HCT116 (cell line): ENCODE results near the gene PRKG1. TPM values are rescaled to one million over a fixed set of nuclear protein-coding genes. Genes with fewer than 3 reads are reported as not detected.

Source experiments
- ATAC-seq: fragments of 200-7000 bp; cut with Tn5 transposase; 2 replicates; pipeline ENCODE4 v1.9.1; 2020; ENCODE audit warnings: mild to moderate bottlenecking, moderate library complexity
- BruUV-seq: library from RNA; stranded (reverse); fragments of 400-500 nt; replicated peaks from 2 replicates; lab custom pipeline; 2021; lab: Mats Ljungman, UMichigan
- CTCF ChIA-PET: fragments of 300-600 bp; sonication (Branson Sonifier 250); formaldehyde crosslinking; loops from one replicate; lab custom pipeline; 2021; ENCODE audit warnings: antibody characterized with exemption; lab: Charles Lee
- POLR2A ChIA-PET: fragments of 300-600, 350-600 bp; sonication (Branson Sonifier 250); formaldehyde crosslinking; loops from one replicate; lab custom pipeline; 2021; ENCODE audit warnings: antibody characterized with exemption; lab: Charles Lee
- RAD21 ChIA-PET, 2 experiments: fragments of 300-600 bp; sonication (Branson Sonifier 250); formaldehyde crosslinking; loops; one replicate each; lab custom pipeline; 2023; ENCODE audit warnings: low total read pairs in 2 of 2; ENCODE audit not compliant: uncharacterized antibody in 2 of 2, unreplicated experiment in 2 of 2, low non-redundant PET in 1 of 2; lab: Charles Lee
- DNase-seq: peaks from one replicate; pipeline ENCODE4 v3.0.0-alpha.2; 2010; ENCODE audit warnings: low read depth, low spot score
- H2AFZ ChIP-seq: fragments of 200-600 bp; shearing (Covaris generic), sonication (generic); 2 replicates; pipeline ENCODE4 v1.6.1; 2017; ENCODE audit warnings: low read depth, mixed run types, mixed read lengths, antibody characterized with exemption, low read length; ENCODE audit not compliant: poor library complexity, severe bottlenecking
- H3K27ac ChIP-seq: 2 replicates; pipeline ENCODE4 v1.5.1; 2012; ENCODE audit warnings: low read depth, low read length
- H3K27me3 ChIP-seq: fragments of 200-600 bp; sonication (generic); 2 replicates; pipeline ENCODE4 v1.6.1; 2016; ENCODE audit warnings: mixed run types, low read length, mixed read lengths; ENCODE audit not compliant: insufficient read depth
- H3K36me3 ChIP-seq, 2 experiments: fragments of 200-500 bp in 1 of 2; fragments of 200-600 bp in 1 of 2; sonication (Bioruptor generic) in 1 of 2; sonication (generic) in 1 of 2; 2 replicates each; pipeline versions ENCODE4 v1.5.1 to v1.6.1; 2014 to 2016; ENCODE audit warnings: low read length in 2 of 2, inconsistent platforms in 1 of 2, mixed read lengths in 1 of 2, mixed run types in 1 of 2; ENCODE audit not compliant: insufficient read depth in 2 of 2, control insufficient read depth in 1 of 2
- H3K4me1 ChIP-seq, 2 experiments: fragments of 200-600 bp in 1 of 2; sonication (generic) in 1 of 2; 2 replicates each; pipeline versions ENCODE4 v1.5.1 to v1.6.1; 2012 to 2017; ENCODE audit warnings: low read length in 2 of 2, inconsistent platforms in 1 of 2, mild to moderate bottlenecking in 1 of 2, mixed read lengths in 1 of 2, mixed run types in 1 of 2, moderate library complexity in 1 of 2; ENCODE audit not compliant: insufficient read depth in 2 of 2, control insufficient read depth in 1 of 2
- H3K4me2 ChIP-seq: fragments of 200-600 bp; sonication (generic); 2 replicates; pipeline ENCODE4 v1.6.1; 2017; ENCODE audit warnings: mixed run types, low read length, mixed read lengths
- H3K4me3 ChIP-seq, 2 experiments: fragments of 200-600 bp in 1 of 2; sonication (generic) in 1 of 2; replicated peaks in 1 of 2; 2 replicates each; pipeline ENCODE4 v1.5.1; 2011 to 2016; ENCODE audit warnings: low read length in 2 of 2, control low read depth in 1 of 2, low read depth in 1 of 2, mild to moderate bottlenecking in 1 of 2, mixed read lengths in 1 of 2, mixed run types in 1 of 2
- H3K79me2 ChIP-seq: fragments of 200-600 bp; sonication (generic); 2 replicates; pipeline ENCODE4 v1.6.1; 2017; ENCODE audit warnings: mild to moderate bottlenecking, mixed run types, low read length, moderate library complexity, mixed read lengths; ENCODE audit not compliant: insufficient read depth
- H3K9ac ChIP-seq: fragments of 200-600 bp; sonication (generic); 2 replicates; pipeline ENCODE4 v1.6.1; 2016; ENCODE audit warnings: low read length, mixed read lengths
- H3K9me2 ChIP-seq: fragments of 200-600 bp; sonication (generic), shearing (Covaris generic); 2 replicates; pipeline ENCODE4 v1.6.1; 2017; ENCODE audit warnings: mixed run types, mild to moderate bottlenecking, moderate library complexity; ENCODE audit not compliant: insufficient read depth
- H3K9me3 ChIP-seq, 2 experiments: fragments of 200-500 bp in 1 of 2; fragments of 200-600 bp in 1 of 2; sonication (Bioruptor generic) in 1 of 2; sonication (generic) in 1 of 2; 2 replicates each; pipeline ENCODE4 v1.6.1; 2014 to 2017; ENCODE audit warnings: low read length in 2 of 2, mixed read lengths in 2 of 2, inconsistent platforms in 1 of 2, low read depth in 1 of 2, mild to moderate bottlenecking in 1 of 2, mixed run types in 1 of 2, moderate library complexity in 1 of 2; ENCODE audit not compliant: control insufficient read depth in 1 of 2, insufficient read depth in 1 of 2
- H4K20me1 ChIP-seq: fragments of 200-600 bp; sonication (generic), shearing (Covaris generic); 2 replicates; pipeline ENCODE4 v1.6.1; 2017; ENCODE audit warnings: mixed run types, mild to moderate bottlenecking, moderate library complexity; ENCODE audit not compliant: insufficient read depth
- ATF3 ChIP-seq: IDR thresholded peaks from 2 replicates; pipeline ENCODE4 v1.6.1; 2012
- CBX3 ChIP-seq: IDR thresholded peaks from 2 replicates; pipeline ENCODE4 v1.6.1; 2012; ENCODE audit warnings: low read depth
- CEBPB ChIP-seq: IDR thresholded peaks from 2 replicates; pipeline ENCODE4 v1.6.1; 2012; ENCODE audit warnings: low read depth
- CTCF ChIP-seq, 3 experiments: fragments of 200-600 bp in 1 of 3; sonication (generic) in 1 of 3; IDR thresholded peaks in 2 of 3; conservative IDR thresholded peaks in 1 of 3; 2 replicates each; pipeline ENCODE4 v1.5.1; 2012 to 2017; ENCODE audit warnings: low read depth in 2 of 3, low read length in 2 of 3, antibody characterized with exemption in 1 of 3, borderline replicate concordance in 1 of 3, control low read depth in 1 of 3, mild to moderate bottlenecking in 1 of 3, mixed read lengths in 1 of 3, mixed run types in 1 of 3, moderate library complexity in 1 of 3; ENCODE audit not compliant: insufficient read depth in 1 of 3
- ELF1 ChIP-seq: IDR thresholded peaks from 2 replicates; pipeline ENCODE4 v1.6.1; 2012; ENCODE audit warnings: low read depth, borderline replicate concordance
- FOSL1 ChIP-seq: IDR thresholded peaks from 2 replicates; pipeline ENCODE4 v1.6.1; 2012; ENCODE audit warnings: low read depth
- JUND ChIP-seq: IDR thresholded peaks from 2 replicates; pipeline ENCODE4 v1.6.1; 2012
- MAX ChIP-seq: IDR thresholded peaks from 2 replicates; pipeline ENCODE4 v1.6.1; 2012
- POLR2A ChIP-seq: IDR thresholded peaks from 2 replicates; pipeline ENCODE4 v1.7.0; 2011; ENCODE audit warnings: borderline replicate concordance; ENCODE audit not compliant: insufficient read depth, insufficient read length; ENCODE audit errors: extremely low read depth
- POLR2AphosphoS5 ChIP-seq: IDR thresholded peaks from 2 replicates; pipeline ENCODE4 v1.6.1; 2011; ENCODE audit warnings: mild to moderate bottlenecking, low read depth, low read length, moderate library complexity
- SIN3A ChIP-seq: IDR thresholded peaks from 2 replicates; pipeline ENCODE4 v1.6.1; 2012; ENCODE audit warnings: low read depth
- SRF ChIP-seq: IDR thresholded peaks from 2 replicates; pipeline ENCODE4 v1.6.1; 2012; ENCODE audit warnings: low read depth
- TCF7L2 ChIP-seq: IDR thresholded peaks from 2 replicates; pipeline ENCODE4 v1.7.0; 2011; ENCODE audit warnings: borderline replicate concordance, inconsistent platforms; ENCODE audit not compliant: insufficient read depth, insufficient read length; ENCODE audit errors: extremely low read depth
- YY1 ChIP-seq: IDR thresholded peaks from 2 replicates; pipeline ENCODE4 v1.6.1; 2011; ENCODE audit warnings: low read length, low read depth, moderate library complexity, mild to moderate bottlenecking; ENCODE audit not compliant: insufficient replicate concordance; ENCODE audit errors: extremely low read depth
- ZFX ChIP-seq: fragments of 450-650 bp; IDR thresholded peaks from 2 replicates; pipeline ENCODE4 v1.6.1; 2017
- ZNF274 ChIP-seq: fragments of 200-500 bp; sonication (Bioruptor generic); IDR thresholded peaks from 2 replicates; pipeline ENCODE4 v1.6.1; 2014; ENCODE audit warnings: mild to moderate bottlenecking, low read depth, low read length, inconsistent platforms
- intact Hi-C: fragments of 100-400 bp; cut with micrococcal nuclease; formaldehyde crosslinking; loops from 2 replicates; pipeline ENCODE4 v1.10.0; 2022
- total RNA-seq: library from RNA; stranded (reverse); gene quantifications from one replicate; pipeline ENCODE4 v1.2.1, GENCODE V29; 2021; ENCODE audit not compliant: unreplicated experiment

The PRKG1 gene
- total RNA-seq, 1 experiment from 2014 or later = 1.4 TPM

- H2AFZ ChIP-seq = no peak overlapping the region
- intact Hi-C loops = loop anchor here (5.0 kb wide), 1 partner anchor 577 kb away; no protein-coding TSS in a partner anchor
- H3K4me1 ChIP-seq = no peaks in the 10 kb centered on the region
- H4K20me1 ChIP-seq = no peaks in the 10 kb centered on the region
- no peaks in the 10 kb centered on the region for H3K36me3 ChIP-seq
- no peaks in the 10 kb centered on the region for H3K9me2 ChIP-seq
- ChIA-PET RAD21 (no interaction called here), CTCF (no interaction called here), POLR2A (no interaction called here)
- no peak overlapping the region for H3K4me2 ChIP-seq
- no peak overlapping the region for H3K9ac ChIP-seq
- no peaks in the 10 kb centered on the region for H3K9me3 ChIP-seq
- H3K27me3 ChIP-seq = peaks cover 7% of the 10 kb centered on the region; the same call in 1 of the 2 replicates
- no peak for DNase-seq
- no peak overlapping the region for H3K4me3 ChIP-seq
- H3K27ac ChIP-seq = no peak overlapping the region
- ATAC-seq = no peak
- no peaks in the 10 kb centered on the region for H3K79me2 ChIP-seq
- no peak for TF ChIP-seq CBX3
- no peak for TF ChIP-seq CEBPB
- TF ChIP-seq YY1 = no peak
- TF ChIP-seq ZFX = no peak
- no TSS peak for BruUV-seq
These were observed 310.7 kb downstream of the PRKG1 start for GRCh38 chr10:51384971-51385370.

- Histone ChIP-seq H3K79me2 (no peaks in the 10 kb centered on the region), H3K27me3 (peaks cover 7% of the 10 kb centered on the region; the same call in 1 of the 2 replicates), H3K9ac (no peak overlapping the region), H3K4me3 (no peak overlapping the region), H3K27ac (no peak overlapping the region), H3K4me1 (no peaks in the 10 kb centered on the region), H4K20me1 (no peaks in the 10 kb centered on the region), H2AFZ (no peak overlapping the region), H3K4me2 (no peak overlapping the region), H3K36me3 (no peaks in the 10 kb centered on the region), H3K9me3 (no peaks in the 10 kb centered on the region), H3K9me2 (no peaks in the 10 kb centered on the region)
- CTCF ChIA-PET = no interaction called here
- no peak for ATAC-seq
- POLR2A ChIA-PET = no interaction called here
- BruUV-seq = no TSS peak
- no peak for DNase-seq
- intact Hi-C loops = loop anchor here (5.0 kb wide), 1 partner anchor 576 kb away; no protein-coding TSS in a partner anchor
- RAD21 ChIA-PET = no interaction called here
- no peak for TF ChIP-seq CBX3
- no peak for TF ChIP-seq POLR2A
- TF ChIP-seq CEBPB = no peak
- no peak for TF ChIP-seq CTCF (IDR thresholded peaks at IDR 0.05 in 2 of 3, conservative IDR thresholded peaks at IDR 0.05 in 1 of 3; ENCODE audit: borderline replicate concordance in 1 of 3, insufficient read depth in 1 of 3, low read depth in 2 of 3, low read length in 2 of 3)
- TF ChIP-seq SRF = no peak
- TF ChIP-seq MAX = no peak
- TF ChIP-seq POLR2AphosphoS5 = no peak
- no peak for TF ChIP-seq JUND
- no peak for TF ChIP-seq ELF1
- no peak for TF ChIP-seq ATF3
- no peak for TF ChIP-seq FOSL1
- no peak for TF ChIP-seq SIN3A
- no peak for TF ChIP-seq ZNF274
- TF ChIP-seq TCF7L2 = no peak
These were observed 312.1 kb downstream of the PRKG1 start for GRCh38 chr10:51386248-51386885.
